DMS114 treated with DMSO at 0.1 percent for 48 hours (cell line): ENCODE results near the gene SFMBT2.
"Not testable (repeated sequence)": the region's sequence is repeated elsewhere in the genome, so short reads cannot be mapped to it uniquely, and the experiment has no call there.

ENCODE experiments used
- DNase-seq: peaks from one replicate; lab custom pipeline; 2025; ENCODE audit not compliant: unreplicated experiment; lab: John Stamatoyannopoulos, UW

The SFMBT2 gene

GRCh38 chr10:7192061-7192460, 218.8 kb downstream of the SFMBT2 start:
- DNase-seq, result no peak

- DNase-seq, result not testable (repeated sequence)
Observed at GRCh38 chr10:7190772-7191171, 220.1 kb downstream of the SFMBT2 start.

GRCh38 chr10:7189909-7190308, 220.9 kb downstream of the SFMBT2 start:
- DNase-seq, result no peak

GRCh38 chr10:7188456-7189050, 222.3 kb downstream of the SFMBT2 start:
- DNase-seq, result no peak

GRCh38 chr10:7186387-7187018, 224.3 kb downstream of the SFMBT2 start:
- DNase-seq, result no peak

GRCh38 chr10:7185367-7185690, 225.5 kb downstream of the SFMBT2 start:
- DNase-seq, result no peak

GRCh38 chr10:7184660-7185366, 226.0 kb downstream of the SFMBT2 start:
- DNase-seq, result no peak

- not testable (repeated sequence) for DNase-seq
Observed at GRCh38 chr10:7184116-7184515, 226.7 kb downstream of the SFMBT2 start.

- not testable (repeated sequence) for DNase-seq
Observed at GRCh38 chr10:7182327-7182726, 228.5 kb downstream of the SFMBT2 start.

- DNase-seq, result no peak
Observed at GRCh38 chr10:7181420-7181819, 229.4 kb downstream of the SFMBT2 start.

- no peak for DNase-seq
Observed at GRCh38 chr10:7179536-7179935, 231.3 kb downstream of the SFMBT2 start.

GRCh38 chr10:7173948-7174347, 236.9 kb downstream of the SFMBT2 start:
- no peak for DNase-seq

GRCh38 chr10:7171825-7172224, 239.0 kb downstream of the SFMBT2 start:
- DNase-seq, result no peak

GRCh38 chr10:7170626-7171322, 240.1 kb downstream of the SFMBT2 start:
- no peak for DNase-seq

- no peak for DNase-seq
Observed at GRCh38 chr10:7168414-7168813, 242.4 kb downstream of the SFMBT2 start.

GRCh38 chr10:7165500-7166177, 245.2 kb downstream of the SFMBT2 start:
- DNase-seq, result no peak

GRCh38 chr10:7164955-7165354, 245.9 kb downstream of the SFMBT2 start:
- no peak for DNase-seq

GRCh38 chr10:7162331-7162730, 248.5 kb downstream of the SFMBT2 start:
- DNase-seq, result no peak

- no peak for DNase-seq
Observed at GRCh38 chr10:7161484-7162250, 249.2 kb downstream of the SFMBT2 start.

GRCh38 chr10:7159928-7160327, 250.9 kb downstream of the SFMBT2 start:
- no peak for DNase-seq

- no peak for DNase-seq
Observed at GRCh38 chr10:7159517-7159916, 251.3 kb downstream of the SFMBT2 start.
